ENCODE results near the gene SH3GL1.

DNA sequence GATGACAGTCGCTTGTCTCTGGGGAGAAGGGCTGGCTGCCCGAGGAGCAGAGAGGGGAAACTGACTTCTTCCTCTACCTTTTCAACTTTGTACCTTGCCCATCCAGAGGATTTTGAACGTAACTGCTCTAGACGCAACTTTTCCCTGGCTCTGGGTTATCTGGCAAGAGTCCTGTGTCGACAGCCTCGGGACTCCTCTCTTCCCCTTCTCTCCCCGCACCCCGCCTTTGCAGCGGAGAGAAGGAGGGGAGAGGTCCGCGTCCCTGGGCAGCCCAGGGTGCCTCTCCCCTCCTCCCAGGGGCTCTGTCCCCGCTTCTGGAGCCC, 574 bp downstream of the SH3GL1 start:
- no peak for TF ChIP-seq CTCF (optimal IDR thresholded peaks at IDR 0.05 in 1 of 3, IDR thresholded peaks at IDR 0.05 in 1 of 3, conservative IDR thresholded peaks at IDR 0.05 in 1 of 3; ENCODE audit: extremely low read depth in 1 of 3, insufficient read depth in 2 of 3, low read length in 3 of 3)
- no peak for TF ChIP-seq EZH2 (IDR thresholded peaks at IDR 0.05; ENCODE audit: low read length)

Measured in keratinocyte (primary cell).